Brain microvascular endothelial cell (primary cell): ENCODE data around the gene MDH1.

Source experiments
- DNase-seq: peaks from one replicate; pipeline ENCODE4 v3.0.0-alpha.2; 2020
- H3K27ac ChIP-seq: fragments of 250-450 bp; sonication (Bioruptor Pico); 2 replicates; pipeline ENCODE4 v1.5.1; 2020; ENCODE audit warnings: mild to moderate bottlenecking, moderate library complexity
- H3K27me3 ChIP-seq: fragments of 250-450 bp; sonication (Bioruptor Pico); replicated peaks from 2 replicates; pipeline ENCODE4 v1.5.1; 2020; ENCODE audit warnings: mild to moderate bottlenecking
- H3K36me3 ChIP-seq: fragments of 250-450 bp; sonication (Bioruptor Pico); replicated peaks from 2 replicates; pipeline ENCODE4 v1.5.1; 2020; ENCODE audit warnings: mild to moderate bottlenecking
- H3K4me3 ChIP-seq: 2 replicates; pipeline ENCODE4 v1.5.1; 2011; ENCODE audit warnings: low read depth, mild to moderate bottlenecking, control low read depth, low read length, moderate library complexity
- CTCF ChIP-seq: IDR thresholded peaks from 2 replicates; pipeline ENCODE4 v1.5.1; 2011; ENCODE audit warnings: low read depth, mild to moderate bottlenecking, moderate library complexity, low read length, control low read depth, inconsistent platforms; ENCODE audit errors: missing control alignments
- in situ Hi-C: cut with HindIII; loops from 2 replicates; pipeline ENCODE4 v1.10.0; 2017; ENCODE audit warnings: low sequenced_read_pairs, low pct_ligation_motif_present

Gene MDH1

GRCh38 chr2:63632382-63632781 lies 43.6 kb downstream of the MDH1 start:
- no peak for DNase-seq
- no peak overlapping the region for H3K4me3 ChIP-seq
- H3K36me3 ChIP-seq: no peaks in the 10 kb centered on the region
- TF ChIP-seq CTCF: no peak
- H3K27me3 ChIP-seq: no peaks in the 10 kb centered on the region
- H3K27ac ChIP-seq: no peak overlapping the region
- in situ Hi-C loops: no loop called here

GRCh38 chr2:63639344-63639743 lies 50.6 kb downstream of the MDH1 start:
- DNase-seq: no peak
- no peak for TF ChIP-seq CTCF
- in situ Hi-C loops: no loop called here
- H3K36me3 ChIP-seq: no peaks in the 10 kb centered on the region
- no peak overlapping the region for H3K4me3 ChIP-seq
- H3K27ac ChIP-seq: no peak overlapping the region
- no peaks in the 10 kb centered on the region for H3K27me3 ChIP-seq

GRCh38 chr2:63642946-63643345 lies 54.2 kb downstream of the MDH1 start:
- in situ Hi-C loops: no loop called here
- TF ChIP-seq CTCF: no peak
- Histone ChIP-seq H3K27me3 (no peaks in the 10 kb centered on the region), H3K4me3 (no peak overlapping the region), H3K36me3 (no peaks in the 10 kb centered on the region), H3K27ac (no peak overlapping the region)
- no peak for DNase-seq

- no peak for DNase-seq
- Histone ChIP-seq H3K4me3 (no peak overlapping the region), H3K27me3 (no peaks in the 10 kb centered on the region), H3K36me3 (no peaks in the 10 kb centered on the region), H3K27ac (no peak overlapping the region)
- TF ChIP-seq CTCF: no peak
- in situ Hi-C loops: no loop called here
These were observed 54.7 kb downstream of the MDH1 start for GRCh38 chr2:63643486-63643885.

GRCh38 chr2:63648632-63649031 lies 59.9 kb downstream of the MDH1 start:
- no peak for DNase-seq
- Histone ChIP-seq H3K27ac (no peak overlapping the region), H3K4me3 (no peak overlapping the region), H3K36me3 (no peaks in the 10 kb centered on the region), H3K27me3 (no peaks in the 10 kb centered on the region)
- TF ChIP-seq CTCF: no peak
- in situ Hi-C loops: no loop called here

- Histone ChIP-seq H3K36me3 (no peaks in the 10 kb centered on the region), H3K27me3 (no peaks in the 10 kb centered on the region), H3K4me3 (no peak overlapping the region), H3K27ac (no peak overlapping the region)
- DNase-seq: no peak
- no peak for TF ChIP-seq CTCF
- in situ Hi-C loops: no loop called here
These were observed 61.1 kb downstream of the MDH1 start for GRCh38 chr2:63649829-63650228.
